Left ventricle myocardium inferior (tissue), 1 donor: ENCODE results near the gene MED15. TPM values are rescaled to one million over a fixed set of nuclear protein-coding genes. Genes with fewer than 3 reads are reported as not detected.

Source experiments
- DNase-seq: peaks from one replicate; pipeline ENCODE4 v3.0.0-alpha.2; 2020
- H3K27ac ChIP-seq: fragments of 200-600 bp; replicated peaks from 2 replicates; pipeline ENCODE4 v1.8.0; 2021
- H3K27me3 ChIP-seq: fragments of 200-600 bp; 2 replicates; pipeline ENCODE4 v1.8.0; 2021; ENCODE audit warnings: low read depth
- H3K36me3 ChIP-seq: fragments of 200-600 bp; 2 replicates; pipeline ENCODE4 v1.8.0; 2021
- H3K4me1 ChIP-seq: fragments of 200-600 bp; 2 replicates; pipeline ENCODE4 v1.8.0; 2021
- H3K4me3 ChIP-seq: fragments of 200-600 bp; 2 replicates; pipeline ENCODE4 v1.8.0; 2021; ENCODE audit warnings: mild to moderate bottlenecking, moderate library complexity
- H3K9me3 ChIP-seq: fragments of 200-600 bp; replicated peaks from 2 replicates; pipeline ENCODE4 v1.8.0; 2021
- CTCF ChIP-seq: fragments of 200-600 bp; IDR thresholded peaks from 2 replicates; pipeline ENCODE4 v1.8.0; 2021; ENCODE audit warnings: antibody characterized with exemption, mild to moderate bottlenecking, borderline replicate concordance
- intact Hi-C: fragments of 100-400 bp; cut with micrococcal nuclease; formaldehyde crosslinking; loops from one replicate; pipeline ENCODE4 v1.11.0; 2022
- total RNA-seq: library from RNA; stranded (reverse); fragmentation: NEBNext Ultra II Directional; extraction: Animal tissue kit (Norgen Biotek cat#: 25700); gene quantifications from one replicate; pipeline ENCODE4 v1.2.1, GENCODE V29; 2021
- donor health status: DM: no; HTN: yes; CAD: no; lungs with severe emphysema.

MED15 gene
- total RNA-seq, 1 donor from 2014 or later, result 40.3 TPM

GRCh38 chr22:20565761-20566160, 58.4 kb downstream of the MED15 start:
- peaks cover 71% of the 10 kb centered on the region for H3K36me3 ChIP-seq
- no peaks in the 10 kb centered on the region for H3K9me3 ChIP-seq
- no peak overlapping the region for H3K4me3 ChIP-seq
- intact Hi-C loops, result no loop called here
- TF ChIP-seq CTCF, result no peak
- H3K27me3 ChIP-seq, result no peaks in the 10 kb centered on the region
- no peak overlapping the region for H3K27ac ChIP-seq
- no peak for DNase-seq
- peaks cover 46% of the 10 kb centered on the region for H3K4me1 ChIP-seq

- peaks cover 73% of the 10 kb centered on the region for H3K36me3 ChIP-seq
- no peak for TF ChIP-seq CTCF
- H3K4me1 ChIP-seq, result peaks cover 49% of the 10 kb centered on the region
- intact Hi-C loops, result no loop called here
- DNase-seq, result peak; percentile 12
- peak overlapping the region; percentile 33 for H3K27ac ChIP-seq
- H3K27me3 ChIP-seq, result no peaks in the 10 kb centered on the region
- H3K9me3 ChIP-seq, result no peaks in the 10 kb centered on the region
- no peak overlapping the region for H3K4me3 ChIP-seq
These were observed 59.2 kb downstream of the MED15 start for GRCh38 chr22:20566420-20567260.

GRCh38 chr22:20567371-20567847, 60.0 kb downstream of the MED15 start:
- peak; percentile 6 for DNase-seq
- Histone ChIP-seq H3K9me3 (no peaks in the 10 kb centered on the region), H3K27ac (peak overlapping the region; percentile 33), H3K4me3 (no peak overlapping the region), H3K4me1 (peaks cover 49% of the 10 kb centered on the region), H3K36me3 (peaks cover 75% of the 10 kb centered on the region), H3K27me3 (no peaks in the 10 kb centered on the region)
- intact Hi-C loops, result no loop called here
- no peak for TF ChIP-seq CTCF

GRCh38 chr22:20567993-20568417, 60.6 kb downstream of the MED15 start:
- intact Hi-C loops, result no loop called here
- Histone ChIP-seq H3K27ac (peak overlapping the region; percentile 56), H3K27me3 (no peaks in the 10 kb centered on the region), H3K4me3 (no peak overlapping the region), H3K36me3 (peaks cover 75% of the 10 kb centered on the region), H3K4me1 (peaks cover 49% of the 10 kb centered on the region), H3K9me3 (no peaks in the 10 kb centered on the region)
- peak; percentile 14 for DNase-seq
- peak; percentile 41 for TF ChIP-seq CTCF

- TF ChIP-seq CTCF, result no peak
- H3K4me3 ChIP-seq, result no peak overlapping the region
- H3K4me1 ChIP-seq, result peaks cover 49% of the 10 kb centered on the region
- DNase-seq, result peak; percentile 6
- peak overlapping the region; percentile 56 for H3K27ac ChIP-seq
- intact Hi-C loops, result no loop called here
- H3K36me3 ChIP-seq, result peaks cover 78% of the 10 kb centered on the region
- H3K27me3 ChIP-seq, result no peaks in the 10 kb centered on the region
- no peaks in the 10 kb centered on the region for H3K9me3 ChIP-seq
These were observed 61.2 kb downstream of the MED15 start for GRCh38 chr22:20568502-20569058.
